ENCODE measurements around the gene RMI1. TPM values are rescaled to one million over a fixed set of nuclear protein-coding genes. Genes with fewer than 3 reads are reported as not detected.

The RMI1 gene
- total RNA-seq (7.9 TPM), polyA plus RNA-seq (5.8 TPM)
- long read RNA-seq, donor 1, partial matches to known transcripts, result 0 of 1 reads
- long read RNA-seq, donor 1, other reads (novel, unspliced or antisense), result 0 of 1 reads
- long read RNA-seq, donor 2, result 0 reads
- long read RNA-seq, donor 3, partial matches to known transcripts, result 0 of 4 reads
- long read RNA-seq, donor 3, other reads (novel, unspliced or antisense), result 0 of 4 reads
- long read RNA-seq, donor 4, partial matches to known transcripts, result 0 of 3 reads
- long read RNA-seq, donor 4, other reads (novel, unspliced or antisense), result 0 of 3 reads
- long read RNA-seq, donor 5, transcript RMI1-202 (3 exons, 1,553 nt), result major isoform, 8 of 11 reads
- long read RNA-seq, donor 5, partial matches to known transcripts, result 0 of 11 reads
- long read RNA-seq, donor 5, other reads (novel, unspliced or antisense), result 0 of 11 reads
- long read RNA-seq, donor 6, transcript RMI1-202 (3 exons, 1,553 nt), result major isoform, 7 of 10 reads
- long read RNA-seq, donor 6, partial matches to known transcripts, result 0 of 10 reads
- long read RNA-seq, donor 6, other reads (novel, unspliced or antisense), result 0 of 10 reads
- long read RNA-seq, donor 7, transcript RMI1-202 (3 exons, 1,553 nt), result major isoform, 5 of 6 reads
- long read RNA-seq, donor 7, partial matches to known transcripts, result 0 of 6 reads
- long read RNA-seq, donor 7, other reads (novel, unspliced or antisense), result 0 of 6 reads
- long read RNA-seq, donor 8, partial matches to known transcripts, result 0 of 1 reads
- long read RNA-seq, donor 8, other reads (novel, unspliced or antisense), result 0 of 1 reads
- long read RNA-seq, donor 9, transcript RMI1-202 (3 exons, 1,553 nt), result major isoform, 7 of 7 reads
- long read RNA-seq, donor 9, partial matches to known transcripts, result 0 of 7 reads
- long read RNA-seq, donor 9, other reads (novel, unspliced or antisense), result 0 of 7 reads
- long read RNA-seq, donor 10, partial matches to known transcripts, result 13 of 22 reads
- long read RNA-seq, donor 10, other reads (novel, unspliced or antisense), result 5 of 22 reads

DNA sequence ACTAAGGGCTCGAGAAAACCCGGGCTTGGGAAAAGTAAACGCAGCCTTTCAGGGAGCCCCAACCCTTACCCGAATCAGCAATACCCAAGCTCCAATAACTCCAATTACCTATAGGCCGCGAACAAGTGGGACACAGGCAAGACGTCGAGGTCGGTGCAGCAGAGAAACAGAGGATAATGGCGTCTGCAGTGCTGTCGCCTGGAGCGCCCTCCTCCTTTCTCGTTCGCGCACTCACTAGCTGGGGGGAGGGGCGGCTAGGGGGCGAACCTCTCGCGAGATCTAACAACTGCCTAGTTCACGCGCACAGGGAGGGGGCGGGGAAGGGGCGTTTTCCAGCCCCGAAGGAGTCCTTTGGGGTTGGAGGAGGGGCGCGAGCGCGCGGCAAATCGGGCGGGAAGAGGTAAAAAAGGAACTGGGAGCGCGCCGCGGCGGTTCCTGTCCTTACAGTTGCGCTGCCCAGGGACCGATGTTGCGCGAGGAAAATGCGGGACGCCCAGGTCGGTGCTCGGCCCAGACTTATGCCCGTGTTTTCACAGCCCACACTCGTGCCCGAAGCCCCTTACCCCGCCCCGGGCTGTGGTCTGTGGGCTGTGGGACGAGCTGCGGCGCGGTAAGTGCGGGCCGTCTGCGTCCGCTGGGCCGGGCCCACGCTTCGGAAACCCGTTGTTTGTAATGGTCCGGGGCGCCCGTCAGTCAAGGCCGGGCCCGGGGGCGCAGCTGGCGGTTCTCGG, at the start of gene RMI1:
RMI1 (plus strand) TSS at position 411 of the 731 bp plus-strand sequence. CDS start 20,182 bp downstream, outside the sequence.
- H3K4me3 ChIP-seq (ENCODE audit: low read length in 2 of 2), result peak within 1 kb of the TSS; percentile 83 to 99
- under 1% methylated on average over 69 of the region's 69 CpGs for WGBS
- peak within 1 kb of the TSS; percentile 93 to 100 for H3K27ac ChIP-seq (ENCODE audit: low read depth in 1 of 2, low read length in 1 of 2)
- peaks cover 0 to 4% of the 10 kb centered on the region in 2 donors for H3K9me3 ChIP-seq (ENCODE audit: control insufficient read depth in 2 of 2, insufficient read depth in 1 of 2, low read length in 1 of 2)
- H3K36me3 ChIP-seq (ENCODE audit: control insufficient read depth in 2 of 2, insufficient read depth in 2 of 2, low read length in 1 of 2), result peaks cover 1 to 25% of the 10 kb centered on the region in 2 donors
- no peaks in the 10 kb centered on the region for H3K27me3 ChIP-seq (ENCODE audit: control insufficient read depth in 2 of 2, insufficient read depth in 1 of 2, low read length in 1 of 2)
- DNase-seq (ENCODE audit: low read depth in 6 of 9, low spot score in 9 of 9), result peak; percentile 95 to 100 (median 99)
- H3K4me1 ChIP-seq (ENCODE audit: control insufficient read depth in 2 of 2, insufficient read depth in 2 of 2, low read length in 2 of 2), result peaks cover 2 to 4% of the 10 kb centered on the region in 2 donors

GRCh38 chr9:83930881-83931280, 49.7 kb upstream of the RMI1 start:
- peaks cover 0 to 4% of the 10 kb centered on the region in 2 donors for H3K4me1 ChIP-seq (ENCODE audit: control insufficient read depth in 2 of 2, insufficient read depth in 2 of 2, low read length in 2 of 2)
- no peak overlapping the region for H3K4me3 ChIP-seq (ENCODE audit: low read length in 2 of 2)
- no peak for DNase-seq (ENCODE audit: low read depth in 6 of 9, low spot score in 9 of 9)
- WGBS, result 98% methylated on average over 5 of the region's 5 CpGs
- H3K36me3 ChIP-seq (ENCODE audit: control insufficient read depth in 2 of 2, insufficient read depth in 2 of 2, low read length in 1 of 2), result no peaks in the 10 kb centered on the region
- H3K27me3 ChIP-seq (ENCODE audit: control insufficient read depth in 2 of 2, insufficient read depth in 1 of 2, low read length in 1 of 2), result no peaks in the 10 kb centered on the region
- H3K27ac ChIP-seq (ENCODE audit: low read depth in 1 of 2, low read length in 1 of 2), result no peak overlapping the region
- H3K9me3 ChIP-seq (ENCODE audit: control insufficient read depth in 2 of 2, insufficient read depth in 1 of 2, low read length in 1 of 2), result no peaks in the 10 kb centered on the region

DNA sequence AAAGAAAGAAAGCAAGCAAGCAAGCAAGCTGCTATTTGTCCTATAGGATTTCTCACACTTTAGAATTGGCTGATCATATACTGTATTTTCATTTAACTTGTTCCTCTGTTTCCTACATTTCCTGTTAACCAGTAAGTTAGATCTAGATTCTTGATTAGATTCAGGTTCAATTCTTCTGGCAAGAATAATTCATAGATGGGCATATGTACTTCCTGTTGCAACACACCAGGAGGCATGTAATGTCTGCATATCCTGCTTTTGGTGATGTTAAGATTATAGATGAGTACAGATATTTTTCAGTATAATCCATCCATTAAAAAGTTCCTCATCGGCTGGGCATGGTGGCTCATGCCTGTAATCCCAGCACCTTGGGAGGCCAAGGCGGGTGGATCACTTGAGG, 48.6 kb upstream of the RMI1 start:
- Histone ChIP-seq H3K27ac (ENCODE audit: low read depth in 1 of 2, low read length in 1 of 2) (no peak overlapping the region), H3K36me3 (ENCODE audit: control insufficient read depth in 2 of 2, insufficient read depth in 2 of 2, low read length in 1 of 2) (no peaks in the 10 kb centered on the region), H3K9me3 (ENCODE audit: control insufficient read depth in 2 of 2, insufficient read depth in 1 of 2, low read length in 1 of 2) (no peaks in the 10 kb centered on the region), H3K4me3 (ENCODE audit: low read length in 2 of 2) (no peak overlapping the region), H3K27me3 (ENCODE audit: control insufficient read depth in 2 of 2, insufficient read depth in 1 of 2, low read length in 1 of 2) (no peaks in the 10 kb centered on the region), H3K4me1 (ENCODE audit: control insufficient read depth in 2 of 2, insufficient read depth in 2 of 2, low read length in 2 of 2) (peaks cover 0 to 4% of the 10 kb centered on the region in 2 donors)
- no peak for DNase-seq (ENCODE audit: low read depth in 6 of 9, low spot score in 9 of 9)
- WGBS, result 84% methylated on average over 2 of the region's 2 CpGs

GRCh38 chr9:83932851-83933250, 47.8 kb upstream of the RMI1 start:
- 95% methylated on average over 5 of the region's 5 CpGs for WGBS
- Histone ChIP-seq H3K27me3 (ENCODE audit: control insufficient read depth in 2 of 2, insufficient read depth in 1 of 2, low read length in 1 of 2) (no peaks in the 10 kb centered on the region), H3K9me3 (ENCODE audit: control insufficient read depth in 2 of 2, insufficient read depth in 1 of 2, low read length in 1 of 2) (no peaks in the 10 kb centered on the region), H3K27ac (ENCODE audit: low read depth in 1 of 2, low read length in 1 of 2) (no peak overlapping the region), H3K4me3 (ENCODE audit: low read length in 2 of 2) (no peak overlapping the region), H3K4me1 (ENCODE audit: control insufficient read depth in 2 of 2, insufficient read depth in 2 of 2, low read length in 2 of 2) (peaks cover 0 to 4% of the 10 kb centered on the region in 2 donors), H3K36me3 (ENCODE audit: control insufficient read depth in 2 of 2, insufficient read depth in 2 of 2, low read length in 1 of 2) (no peaks in the 10 kb centered on the region)
- DNase-seq (ENCODE audit: low read depth in 6 of 9, low spot score in 9 of 9), result no peak

- Histone ChIP-seq H3K4me1 (ENCODE audit: control insufficient read depth in 2 of 2, insufficient read depth in 2 of 2, low read length in 2 of 2) (peaks cover 0 to 4% of the 10 kb centered on the region in 2 donors), H3K27me3 (ENCODE audit: control insufficient read depth in 2 of 2, insufficient read depth in 1 of 2, low read length in 1 of 2) (no peaks in the 10 kb centered on the region), H3K4me3 (ENCODE audit: low read length in 2 of 2) (no peak overlapping the region), H3K36me3 (ENCODE audit: control insufficient read depth in 2 of 2, insufficient read depth in 2 of 2, low read length in 1 of 2) (peaks cover 0 to 4% of the 10 kb centered on the region in 2 donors), H3K9me3 (ENCODE audit: control insufficient read depth in 2 of 2, insufficient read depth in 1 of 2, low read length in 1 of 2) (no peaks in the 10 kb centered on the region), H3K27ac (ENCODE audit: low read depth in 1 of 2, low read length in 1 of 2) (no peak overlapping the region)
- DNase-seq (ENCODE audit: low read depth in 6 of 9, low spot score in 9 of 9), result no peak
- 94% methylated on average over 3 of the region's 3 CpGs for WGBS
These were observed 46.8 kb upstream of the RMI1 start for GRCh38 chr9:83933790-83934189.

- Histone ChIP-seq H3K9me3 (ENCODE audit: control insufficient read depth in 2 of 2, insufficient read depth in 1 of 2, low read length in 1 of 2) (no peaks in the 10 kb centered on the region), H3K4me1 (ENCODE audit: control insufficient read depth in 2 of 2, insufficient read depth in 2 of 2, low read length in 2 of 2) (peaks cover 0 to 4% of the 10 kb centered on the region in 2 donors), H3K36me3 (ENCODE audit: control insufficient read depth in 2 of 2, insufficient read depth in 2 of 2, low read length in 1 of 2) (peaks cover 3 to 12% of the 10 kb centered on the region in 2 donors), H3K27ac (ENCODE audit: low read depth in 1 of 2, low read length in 1 of 2) (no peak overlapping the region), H3K4me3 (ENCODE audit: low read length in 2 of 2) (no peak overlapping the region), H3K27me3 (ENCODE audit: control insufficient read depth in 2 of 2, insufficient read depth in 1 of 2, low read length in 1 of 2) (no peaks in the 10 kb centered on the region)
- no peak for DNase-seq (ENCODE audit: low read depth in 6 of 9, low spot score in 9 of 9)
- 94% methylated on average over 5 of the region's 5 CpGs for WGBS
These were observed 45.9 kb upstream of the RMI1 start for GRCh38 chr9:83934569-83935275.

- H3K36me3 ChIP-seq (ENCODE audit: control insufficient read depth in 2 of 2, insufficient read depth in 2 of 2, low read length in 1 of 2), result peaks cover 7 to 16% of the 10 kb centered on the region in 2 donors
- no peak for DNase-seq (ENCODE audit: low read depth in 6 of 9, low spot score in 9 of 9)
- no peaks in the 10 kb centered on the region for H3K27me3 ChIP-seq (ENCODE audit: control insufficient read depth in 2 of 2, insufficient read depth in 1 of 2, low read length in 1 of 2)
- H3K4me1 ChIP-seq (ENCODE audit: control insufficient read depth in 2 of 2, insufficient read depth in 2 of 2, low read length in 2 of 2), result peaks cover 0 to 4% of the 10 kb centered on the region in 2 donors
- no peak overlapping the region for H3K27ac ChIP-seq (ENCODE audit: low read depth in 1 of 2, low read length in 1 of 2)
- 95% methylated on average over 3 of the region's 3 CpGs for WGBS
- no peaks in the 10 kb centered on the region for H3K9me3 ChIP-seq (ENCODE audit: control insufficient read depth in 2 of 2, insufficient read depth in 1 of 2, low read length in 1 of 2)
- H3K4me3 ChIP-seq (ENCODE audit: low read length in 2 of 2), result no peak overlapping the region
These were observed 45.2 kb upstream of the RMI1 start for GRCh38 chr9:83935276-83935935.

DNA sequence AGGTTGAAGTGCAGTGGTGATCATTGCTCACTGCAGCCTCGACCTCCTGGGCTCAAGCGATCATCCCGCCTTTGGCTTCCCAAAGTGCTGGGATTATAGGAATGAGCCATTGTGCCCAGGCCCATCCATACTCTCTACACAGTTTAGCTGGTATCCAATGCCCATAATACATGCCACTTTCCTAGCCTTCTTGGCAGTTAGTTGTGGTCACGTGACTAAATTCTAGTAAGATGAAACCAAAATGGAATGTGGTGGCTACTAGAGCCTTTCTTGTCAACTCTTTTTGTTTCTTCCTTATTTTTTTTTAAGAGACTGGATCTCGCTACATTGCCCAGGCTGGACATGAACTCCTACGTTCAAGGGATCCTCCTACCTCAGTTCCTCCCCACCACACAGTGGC, 44.1 kb upstream of the RMI1 start:
- Histone ChIP-seq H3K4me3 (ENCODE audit: low read length in 2 of 2) (no peak overlapping the region), H3K4me1 (ENCODE audit: control insufficient read depth in 2 of 2, insufficient read depth in 2 of 2, low read length in 2 of 2) (peaks cover 0 to 1% of the 10 kb centered on the region in 2 donors), H3K27me3 (ENCODE audit: control insufficient read depth in 2 of 2, insufficient read depth in 1 of 2, low read length in 1 of 2) (no peaks in the 10 kb centered on the region), H3K36me3 (ENCODE audit: control insufficient read depth in 2 of 2, insufficient read depth in 2 of 2, low read length in 1 of 2) (peaks cover 10 to 16% of the 10 kb centered on the region in 2 donors), H3K27ac (ENCODE audit: low read depth in 1 of 2, low read length in 1 of 2) (no peak overlapping the region), H3K9me3 (ENCODE audit: control insufficient read depth in 2 of 2, insufficient read depth in 1 of 2, low read length in 1 of 2) (no peaks in the 10 kb centered on the region)
- 93% methylated on average over 6 of the region's 6 CpGs for WGBS
- DNase-seq (ENCODE audit: low read depth in 6 of 9, low spot score in 9 of 9), result no peak
